NCI-H2196 (cell line): Measurements from ENCODE around the gene SLC44A1.

Experiments used
- DNase-seq: peaks from one replicate; lab custom pipeline; 2025; ENCODE audit not compliant: unreplicated experiment; lab: John Stamatoyannopoulos, UW

SLC44A1 gene

GRCh38 chr9:105244003-105244733 lies at the start of gene SLC44A1:
Gene SLC44A1, plus strand, starts transcription at chr9:105244651. Its CDS starts 218 bp downstream, at chr9:105244869.
- peak; percentile 96 for DNase-seq

GRCh38 chr9:105195259-105195658 lies 49.2 kb upstream of the SLC44A1 start:
- no peak for DNase-seq

GRCh38 chr9:105198023-105198422 lies 46.4 kb upstream of the SLC44A1 start:
- no peak for DNase-seq

- DNase-seq, result no peak
These were observed 45.6 kb upstream of the SLC44A1 start for GRCh38 chr9:105198865-105199264.

- DNase-seq, result no peak
These were observed 40.0 kb upstream of the SLC44A1 start for GRCh38 chr9:105204416-105204815.

- no peak for DNase-seq
These were observed 38.5 kb upstream of the SLC44A1 start for GRCh38 chr9:105205787-105206495.

GRCh38 chr9:105206496-105206820 lies 38.0 kb upstream of the SLC44A1 start:
- peak; percentile 2 for DNase-seq

- DNase-seq, result no peak
These were observed 37.4 kb upstream of the SLC44A1 start for GRCh38 chr9:105206821-105207699.

GRCh38 chr9:105216440-105217178 lies 27.8 kb upstream of the SLC44A1 start:
- no peak for DNase-seq

- DNase-seq, result no peak
These were observed 25.8 kb upstream of the SLC44A1 start for GRCh38 chr9:105218673-105219072.

- DNase-seq, result no peak
These were observed 25.1 kb upstream of the SLC44A1 start for GRCh38 chr9:105219291-105219805.

GRCh38 chr9:105220451-105220850 lies 24.0 kb upstream of the SLC44A1 start:
- no peak for DNase-seq

GRCh38 chr9:105223544-105224140 lies 20.8 kb upstream of the SLC44A1 start:
- no peak for DNase-seq

GRCh38 chr9:105226055-105226454 lies 18.4 kb upstream of the SLC44A1 start:
- DNase-seq, result no peak

- no peak for DNase-seq
These were observed 12.2 kb upstream of the SLC44A1 start for GRCh38 chr9:105232207-105232606.

GRCh38 chr9:105233873-105234272 lies 10.6 kb upstream of the SLC44A1 start:
- DNase-seq, result no peak

GRCh38 chr9:105236261-105236660 lies 8.2 kb upstream of the SLC44A1 start:
- DNase-seq, result no peak

GRCh38 chr9:105237246-105237645 lies 7.2 kb upstream of the SLC44A1 start:
- DNase-seq, result no peak

GRCh38 chr9:105238302-105238701 lies 6.1 kb upstream of the SLC44A1 start:
- no peak for DNase-seq

- no peak for DNase-seq
These were observed 3.0 kb upstream of the SLC44A1 start for GRCh38 chr9:105241356-105242043.
